CD4-positive, alpha-beta T cell treated with Interferon alpha-2 for 1 hour (primary cell): ENCODE results near the gene RADIL.
"Not testable (repeated sequence)": the region's sequence is repeated elsewhere in the genome, so short reads cannot be mapped to it uniquely, and the experiment has no call there.

Experiments
- DNase-seq, 2 donors: peaks; one replicate each; pipeline ENCODE4 v3.0.0-alpha.2; 2020 to 2022

Gene RADIL, protein sequence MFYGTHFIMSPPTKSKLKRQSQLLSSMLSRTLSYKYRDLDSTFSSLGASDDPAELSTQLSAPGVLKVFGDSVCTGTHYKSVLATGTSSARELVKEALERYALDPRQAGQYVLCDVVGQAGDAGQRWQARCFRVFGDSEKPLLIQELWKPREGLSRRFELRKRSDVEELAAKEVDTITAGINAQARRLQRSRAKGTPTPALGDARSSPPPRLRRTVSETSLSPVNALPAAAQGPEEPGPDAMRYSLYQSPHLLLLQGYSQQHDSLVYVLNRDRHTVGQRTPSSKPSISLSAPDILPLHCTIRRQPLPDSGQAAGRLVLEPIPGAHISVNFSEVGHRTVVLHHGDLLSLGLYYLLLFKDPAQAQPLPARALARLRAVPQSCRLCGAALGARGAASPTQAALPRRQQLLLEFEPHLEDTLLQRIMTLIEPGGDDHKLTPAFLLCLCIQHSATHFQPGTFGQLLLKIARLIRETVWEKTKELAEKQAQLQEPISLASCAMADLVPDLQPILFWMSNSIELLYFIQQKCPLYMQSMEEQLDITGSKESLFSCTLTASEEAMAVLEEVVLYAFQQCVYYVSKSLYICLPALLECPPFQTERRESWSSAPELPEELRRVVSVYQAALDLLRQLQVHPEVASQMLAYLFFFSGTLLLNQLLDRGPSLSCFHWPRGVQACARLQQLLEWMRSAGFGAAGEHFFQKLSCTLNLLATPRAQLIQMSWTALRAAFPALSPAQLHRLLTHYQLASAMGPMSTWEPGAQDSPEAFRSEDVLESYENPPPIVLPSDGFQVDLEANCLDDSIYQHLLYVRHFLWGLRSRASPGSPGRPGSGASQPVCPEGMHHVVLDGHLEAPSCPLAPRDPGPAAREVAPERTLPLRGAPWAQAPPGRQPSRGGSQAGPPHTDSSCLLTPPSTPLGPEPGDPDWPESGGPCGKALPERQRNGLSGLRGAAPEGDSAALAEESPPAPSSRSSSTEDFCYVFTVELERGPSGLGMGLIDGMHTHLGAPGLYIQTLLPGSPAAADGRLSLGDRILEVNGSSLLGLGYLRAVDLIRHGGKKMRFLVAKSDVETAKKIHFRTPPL

DNA sequence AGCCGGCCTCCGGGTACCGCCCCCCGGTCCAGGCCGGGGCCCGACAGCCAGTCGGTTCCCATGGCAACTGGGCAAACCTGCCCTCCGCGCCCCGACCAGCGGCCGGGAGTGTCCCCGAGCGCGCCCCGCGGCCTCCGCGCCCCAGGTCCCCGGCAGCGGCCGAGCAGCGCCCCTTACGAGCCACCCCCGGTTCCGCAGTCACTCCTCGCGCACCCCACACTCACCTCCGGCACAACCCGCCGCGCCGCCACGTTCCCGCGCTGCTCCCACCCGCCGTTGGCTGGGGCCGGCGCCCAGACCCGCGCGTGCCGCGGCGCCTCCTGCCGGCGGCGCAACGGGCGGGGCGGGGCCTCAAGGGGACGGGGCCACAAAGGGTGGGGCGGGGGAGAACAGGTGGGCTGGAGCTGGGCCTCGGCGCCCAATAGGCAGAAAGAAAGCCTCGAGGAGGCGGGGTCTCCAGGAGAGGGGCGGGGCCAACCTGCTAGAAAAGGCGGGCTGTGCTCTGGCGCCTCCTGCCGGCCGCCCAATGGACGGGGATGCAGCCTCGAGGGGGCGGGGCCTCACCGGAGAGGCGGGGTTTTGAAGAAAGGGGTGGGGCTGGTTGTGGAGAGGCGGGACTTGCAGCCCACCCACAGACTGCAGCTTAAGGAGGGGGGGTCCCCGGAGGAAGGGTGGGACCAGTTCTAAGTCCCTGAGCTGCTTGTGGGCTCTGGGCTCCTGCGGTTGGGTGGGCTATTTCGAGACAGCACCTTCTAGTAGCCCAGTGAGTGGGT, at the start of gene RADIL:
Gene RADIL, minus strand, starts transcription at position 345 of the 773 bp plus-strand sequence. CDS start 5,577 bp downstream, outside the sequence.
- peak; percentile 85 to 88 for DNase-seq

DNA sequence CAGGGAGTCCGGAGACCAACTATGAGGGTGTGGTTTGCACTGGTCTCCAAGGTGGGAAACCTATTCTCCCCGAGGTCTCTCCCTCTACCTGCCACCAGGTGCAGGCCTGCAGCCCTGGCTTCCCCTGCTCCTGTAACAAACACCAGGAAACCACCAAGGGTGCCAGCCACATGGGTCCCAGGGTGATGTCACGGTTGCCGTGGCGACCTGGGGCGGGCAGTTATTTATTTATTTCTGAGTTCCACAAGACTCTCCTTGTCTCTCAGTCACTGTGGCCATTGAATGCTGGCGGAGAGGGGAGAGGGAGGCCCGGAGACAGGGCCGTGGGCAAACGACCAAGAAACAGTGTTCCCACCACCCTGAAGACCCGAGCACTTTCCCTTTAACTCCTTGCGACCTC, 48.4 kb upstream of the RADIL start:
- no peak for DNase-seq

DNA sequence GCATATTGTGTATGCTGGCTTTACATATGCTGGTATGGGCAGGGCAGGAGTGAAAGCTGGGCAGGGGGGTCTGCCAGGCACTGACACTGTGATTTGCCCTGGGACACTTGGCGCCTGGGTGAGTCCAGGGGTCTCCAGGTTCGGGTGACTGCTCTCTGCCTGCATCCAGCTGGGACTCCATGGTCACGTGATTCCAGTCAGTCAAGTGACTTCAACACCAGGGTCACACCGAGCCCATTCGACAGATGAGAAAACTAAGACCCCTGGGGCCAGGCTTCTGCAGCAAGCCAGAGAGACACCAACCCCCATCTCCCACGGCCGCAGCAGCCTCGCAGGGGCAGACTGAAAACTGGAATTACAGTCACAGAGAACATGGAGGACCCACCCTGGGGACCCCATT, 45.5 kb upstream of the RADIL start:
- no peak for DNase-seq

DNA sequence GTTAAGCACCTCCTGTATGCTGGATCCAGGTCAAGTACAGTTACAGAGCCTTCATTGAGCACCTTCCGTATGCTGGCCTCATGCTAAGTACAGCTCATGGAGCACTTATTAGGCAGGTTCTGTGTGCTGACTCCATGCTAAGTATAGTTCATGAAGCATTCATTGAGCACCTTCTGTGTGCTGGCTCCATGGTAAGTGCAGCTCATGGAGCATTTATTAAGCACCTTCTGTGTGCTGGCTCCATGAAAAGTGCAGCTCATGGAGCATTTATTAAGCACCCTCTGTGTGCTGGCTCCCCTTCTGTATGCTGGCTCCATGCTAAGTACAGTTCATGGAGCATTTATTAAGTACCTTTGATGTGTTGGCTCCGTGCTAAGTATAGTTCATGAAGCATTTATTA, 44.9 kb upstream of the RADIL start:
- no peak for DNase-seq

DNA sequence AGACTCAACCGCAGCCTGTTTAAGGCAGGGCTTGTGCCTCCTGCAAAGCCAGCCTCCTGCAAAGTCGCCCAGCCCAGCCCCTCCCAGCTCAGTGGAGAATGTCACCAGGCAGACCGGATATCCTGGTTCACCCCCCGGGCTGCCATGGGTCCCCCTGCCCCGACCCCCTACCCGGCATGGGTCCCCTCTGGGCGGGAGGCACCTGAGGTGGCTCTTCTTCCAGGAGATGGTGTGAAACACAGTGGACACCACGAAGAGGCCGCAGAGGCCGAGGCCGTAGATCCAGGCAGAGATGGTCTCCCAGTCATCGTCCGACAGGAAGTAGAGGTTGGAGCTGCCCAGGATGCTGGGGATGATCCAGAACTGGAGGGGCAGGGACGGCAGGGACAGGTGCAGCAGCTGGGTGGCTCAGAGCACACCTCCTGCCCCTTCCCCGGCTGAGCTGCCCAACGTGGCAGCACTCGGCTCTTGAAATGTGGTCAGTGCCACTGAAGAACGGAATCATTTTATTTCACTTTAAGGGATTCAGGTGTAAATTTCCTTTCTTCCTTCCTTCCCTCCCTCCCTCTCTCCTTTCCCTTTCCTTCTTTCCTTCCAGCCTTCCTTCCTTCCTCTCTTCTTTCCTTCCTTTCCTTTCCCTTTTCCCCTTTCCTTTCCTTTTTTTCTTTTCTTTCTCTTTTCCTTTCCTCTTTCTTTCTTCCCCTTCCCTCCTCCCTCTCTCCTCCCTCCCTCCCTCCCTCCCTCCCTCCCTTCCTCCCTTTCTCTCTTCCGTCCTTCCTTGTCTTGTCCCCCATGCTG, 36.7 kb upstream of the RADIL start:
- no peak for DNase-seq

DNA sequence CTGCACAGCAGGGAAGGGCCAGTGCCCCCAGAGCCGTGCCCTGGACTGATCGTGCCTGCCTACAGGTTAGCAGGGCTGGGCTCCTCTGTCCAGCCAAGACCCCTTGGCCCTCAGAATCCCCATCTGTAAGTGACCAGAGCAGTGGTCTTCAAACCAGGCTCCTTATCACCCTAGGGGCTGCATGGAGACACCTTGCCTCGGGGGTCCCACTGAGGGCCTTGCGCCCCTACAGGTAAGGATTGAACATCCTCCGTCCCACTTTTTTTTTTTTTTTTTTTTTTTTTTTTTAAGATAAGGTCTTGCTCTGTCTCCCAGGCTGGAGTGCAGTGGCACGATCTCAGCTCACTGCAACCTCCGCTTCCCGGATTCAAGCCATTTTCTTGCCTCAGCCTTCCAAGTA, 32.6 kb upstream of the RADIL start:
- DNase-seq = no peak

DNA sequence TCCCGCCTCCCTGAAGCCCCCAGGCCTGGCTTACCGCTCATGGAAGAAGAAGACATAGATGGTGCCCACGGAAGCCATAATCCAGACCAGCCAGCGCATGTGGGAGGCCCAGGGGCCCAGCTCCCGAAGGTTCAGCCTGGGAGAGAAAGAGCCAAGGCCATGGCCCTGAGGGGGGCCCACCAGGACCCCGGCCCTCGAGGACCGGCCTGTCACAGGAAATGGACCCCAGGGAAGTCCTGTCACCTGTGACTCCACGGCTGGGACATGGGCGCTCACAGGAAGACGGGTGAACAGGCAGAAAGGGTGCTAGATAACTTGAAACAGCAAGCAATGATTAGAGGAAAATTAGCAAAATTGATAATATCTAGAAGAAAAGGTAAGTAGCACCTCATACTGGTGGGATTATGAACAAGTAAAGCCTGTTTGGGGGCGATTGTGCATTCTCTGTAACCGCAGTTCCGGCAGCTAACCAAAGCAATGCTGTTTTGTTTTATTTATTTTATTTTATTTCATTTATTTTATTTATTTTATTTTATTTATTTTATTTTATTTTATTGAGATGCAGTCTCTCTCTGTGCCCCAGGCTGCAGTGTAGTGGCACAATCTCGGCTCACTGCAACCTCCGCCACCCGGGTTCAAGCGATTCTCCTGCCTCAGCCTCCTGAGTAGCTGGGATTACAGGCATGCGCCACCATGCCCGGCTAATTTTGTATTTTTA, 27.8 kb upstream of the RADIL start:
- no peak for DNase-seq

DNA sequence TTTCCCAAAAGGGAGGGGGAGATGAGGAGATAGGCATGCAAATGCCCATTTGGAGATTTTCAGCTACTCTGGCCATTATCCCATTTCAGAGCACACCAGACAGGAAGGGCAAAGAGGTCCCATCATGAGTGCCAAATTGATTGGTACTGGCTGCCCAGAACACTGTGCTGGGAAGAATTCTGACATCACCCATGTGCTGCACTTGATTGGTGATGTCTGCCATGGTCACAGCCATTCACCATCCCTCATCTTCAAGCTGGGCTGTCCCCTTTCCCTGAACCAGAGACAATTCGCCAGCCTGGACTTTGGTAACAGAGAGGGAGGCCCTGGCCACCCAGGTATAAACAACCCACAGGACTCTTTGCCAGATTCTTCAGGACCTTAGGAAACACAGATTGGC, 23.2 kb upstream of the RADIL start:
- DNase-seq = no peak

DNA sequence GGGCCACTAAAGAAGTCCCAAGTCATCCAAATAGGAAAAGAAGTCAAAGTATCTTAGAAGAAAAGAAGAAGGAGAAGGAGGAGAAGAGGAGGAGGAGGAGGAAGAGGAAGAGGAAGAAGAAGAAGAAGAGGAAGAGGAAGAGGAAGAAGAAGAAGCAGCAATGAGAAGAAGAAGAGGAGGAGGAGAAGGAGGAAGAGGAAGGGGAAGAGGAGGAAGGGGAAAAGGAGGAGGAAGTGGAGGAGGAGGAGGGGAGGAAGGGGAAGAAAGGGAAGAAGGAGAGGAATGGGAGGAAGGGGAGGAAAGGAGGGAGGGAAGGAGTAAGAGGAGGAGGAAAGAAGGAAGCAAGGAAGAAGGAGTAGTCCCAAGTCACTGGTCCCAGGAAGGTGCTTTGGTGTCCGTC, 21.7 kb upstream of the RADIL start:
- DNase-seq = no peak

DNA sequence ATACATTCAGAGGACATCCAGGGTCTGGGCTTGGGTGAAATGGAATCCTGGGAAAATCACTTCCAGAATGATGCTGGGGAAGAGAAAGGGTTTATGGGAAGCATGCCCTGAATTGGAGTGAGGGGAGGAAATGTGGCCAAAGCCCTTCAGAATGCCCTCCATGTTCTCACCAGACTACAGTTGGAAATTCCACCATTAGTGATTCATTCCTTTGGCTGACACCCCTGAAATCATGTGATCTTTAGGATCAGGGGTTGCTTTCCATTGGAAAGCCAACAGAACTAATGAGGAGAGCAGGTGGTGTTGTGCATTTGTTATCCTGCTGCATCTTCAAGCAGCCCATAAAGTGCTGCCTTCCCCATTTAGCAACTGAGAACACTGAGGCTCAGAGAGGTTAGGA, 20.8 kb upstream of the RADIL start:
- DNase-seq = no peak

DNA sequence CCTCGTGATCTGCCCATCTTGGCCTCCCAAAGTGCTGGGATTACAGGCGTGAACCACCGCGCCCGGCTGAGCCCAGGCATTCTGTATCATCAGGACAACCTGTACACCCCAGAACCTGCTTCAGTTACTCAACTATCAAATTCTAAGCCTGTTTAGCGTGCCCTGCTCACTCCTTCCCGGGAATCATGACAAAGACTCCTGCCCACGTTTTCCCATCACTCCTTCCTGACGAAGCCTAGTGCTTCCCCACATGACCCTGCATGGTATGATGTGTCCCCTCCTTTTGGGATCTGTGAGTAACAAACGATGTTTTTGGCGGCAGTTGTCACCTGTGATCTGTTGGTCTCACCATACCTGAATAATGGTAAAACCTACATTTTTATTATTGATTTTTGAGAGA, 12.2 kb upstream of the RADIL start:
- DNase-seq = no peak

DNA sequence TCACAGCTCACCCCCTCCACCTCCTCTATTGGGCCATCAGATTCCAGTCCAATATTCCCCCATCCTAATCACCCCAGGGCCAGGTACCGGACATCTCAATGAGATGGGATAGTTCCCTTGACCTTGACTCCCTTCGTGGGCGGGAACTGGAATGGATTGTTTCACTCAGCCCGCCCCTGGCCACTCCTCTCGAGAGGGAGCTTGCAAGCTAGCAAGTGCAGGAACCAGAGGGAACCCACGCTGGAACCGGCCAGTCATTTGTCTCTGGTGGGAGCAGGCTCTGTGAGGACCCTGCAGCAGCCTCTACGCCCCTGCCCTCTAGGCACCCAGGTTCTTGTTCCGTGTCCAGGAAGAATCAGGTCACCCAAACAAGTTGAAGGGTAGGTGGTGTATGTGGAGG, 11.0 kb upstream of the RADIL start:
- no peak for DNase-seq

DNA sequence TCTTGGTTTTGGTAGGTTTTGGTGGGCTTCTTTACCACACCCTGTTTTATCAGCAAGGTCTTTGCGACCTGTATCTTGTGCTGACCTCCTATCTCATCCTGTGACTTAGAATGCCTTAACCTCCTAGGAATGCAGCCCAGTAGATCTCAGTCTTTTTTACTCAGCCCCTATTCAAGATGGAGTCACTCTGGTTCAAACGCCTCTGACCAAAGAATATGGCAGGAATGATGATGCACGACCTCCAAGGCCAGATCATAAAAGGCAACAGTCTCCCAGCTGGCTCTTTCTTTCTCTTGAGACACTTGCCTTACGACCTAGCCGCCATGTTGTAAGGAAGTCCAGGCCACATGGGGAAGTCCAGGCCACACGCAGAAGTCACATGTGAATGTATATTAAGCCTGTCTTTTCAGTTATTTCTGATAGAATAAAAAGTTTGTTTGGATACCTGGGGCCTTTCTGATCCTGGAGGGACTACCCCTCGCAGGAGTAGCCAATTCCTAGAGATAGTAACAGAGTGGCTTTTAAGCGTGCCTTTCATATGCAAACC, 10.5 kb upstream of the RADIL start:
- DNase-seq = no peak

DNA sequence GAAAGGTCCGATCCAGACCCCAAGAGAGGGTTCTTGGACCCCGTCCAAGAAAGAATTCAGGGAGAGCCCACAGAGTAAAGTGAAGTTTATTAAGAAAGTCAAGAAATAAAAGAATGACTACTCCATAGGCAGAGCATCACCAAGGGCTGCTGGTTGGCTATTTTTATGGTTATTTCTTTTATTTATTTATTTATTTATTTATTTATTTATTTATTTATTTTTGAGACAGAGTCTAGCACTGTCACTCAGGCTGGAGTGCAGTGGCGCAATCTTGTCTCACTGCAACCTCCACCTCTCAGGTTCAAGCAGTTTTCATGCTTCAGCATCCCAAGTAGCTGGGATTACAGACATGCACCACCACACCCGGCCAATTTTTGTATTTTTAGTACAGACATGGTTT, 9.7 kb upstream of the RADIL start:
- not testable (repeated sequence) for DNase-seq

DNA sequence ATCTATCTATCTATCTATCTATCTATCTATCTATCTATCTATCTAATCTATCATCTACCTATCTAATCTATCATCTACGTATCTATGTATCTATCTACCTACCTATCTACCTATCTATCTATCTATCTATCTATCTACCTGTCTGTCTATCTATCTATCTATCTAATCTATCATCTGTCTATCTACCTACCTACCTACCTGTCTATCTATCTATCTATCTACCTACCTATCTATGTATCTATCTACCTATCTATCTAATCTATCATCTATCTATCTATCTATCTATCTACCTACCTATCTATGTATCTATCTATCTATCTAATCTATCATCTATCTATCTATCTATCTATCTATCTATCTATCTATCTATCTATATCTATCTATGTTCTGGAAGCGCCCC, 8.0 kb upstream of the RADIL start:
- DNase-seq = not testable (repeated sequence)

DNA sequence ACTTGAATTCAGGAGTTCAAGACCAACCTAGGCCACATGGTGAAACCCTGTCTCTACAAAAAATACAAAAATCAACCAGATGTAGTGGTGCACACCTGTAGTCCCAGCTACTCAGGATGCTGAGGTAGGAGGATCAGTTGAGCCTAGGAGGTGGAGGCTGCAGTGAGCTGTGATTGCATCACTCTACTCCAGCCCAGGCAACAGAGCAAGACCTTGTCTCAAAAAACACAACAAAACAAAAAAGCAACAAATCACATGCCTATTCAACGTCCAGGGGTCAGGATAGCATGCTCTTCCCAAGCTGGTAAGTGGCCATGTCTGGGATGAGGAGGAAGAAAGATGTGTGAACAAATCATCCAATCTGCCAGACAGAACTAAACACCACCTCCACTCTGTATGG, 6.2 kb upstream of the RADIL start:
- DNase-seq = no peak

DNA sequence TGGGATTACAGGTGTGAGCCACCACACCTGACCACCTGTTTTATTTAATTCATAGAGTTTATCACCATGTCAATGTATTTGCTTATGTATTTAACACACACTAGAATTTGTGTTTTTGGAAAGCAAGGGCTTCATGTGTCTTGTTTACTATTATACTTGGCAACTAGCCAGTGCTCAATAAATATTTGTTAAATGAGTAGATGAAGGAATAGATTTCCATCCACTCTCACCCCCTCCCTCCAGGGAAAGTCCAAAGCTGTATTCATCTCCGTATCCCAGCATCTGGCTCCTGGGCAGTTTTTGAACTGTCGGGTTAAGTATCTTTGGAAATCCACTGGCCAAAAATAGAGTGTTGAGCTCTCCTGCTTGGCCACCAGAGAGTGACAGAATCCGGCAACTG, 4.6 kb upstream of the RADIL start:
- no peak for DNase-seq

DNA sequence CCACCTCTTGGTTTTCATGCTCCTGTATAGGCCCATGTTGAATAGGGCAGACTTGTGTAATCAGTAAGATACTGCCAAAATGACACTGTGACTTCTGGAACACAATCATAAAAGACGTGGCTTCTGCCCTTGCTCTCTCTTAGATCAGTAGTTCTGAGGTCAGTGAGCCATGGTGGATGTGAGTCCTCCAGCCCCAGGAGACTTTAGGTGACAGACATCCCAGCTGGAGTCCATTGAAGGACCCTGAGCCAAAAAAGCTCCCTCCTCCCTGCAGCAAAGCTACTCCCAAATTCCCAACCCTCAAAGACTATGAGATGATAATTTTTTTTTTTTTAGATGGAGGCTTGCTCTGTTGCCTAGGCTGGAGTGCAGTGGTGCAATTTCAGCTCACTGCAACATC, 3.2 kb upstream of the RADIL start:
- no peak for DNase-seq

DNA sequence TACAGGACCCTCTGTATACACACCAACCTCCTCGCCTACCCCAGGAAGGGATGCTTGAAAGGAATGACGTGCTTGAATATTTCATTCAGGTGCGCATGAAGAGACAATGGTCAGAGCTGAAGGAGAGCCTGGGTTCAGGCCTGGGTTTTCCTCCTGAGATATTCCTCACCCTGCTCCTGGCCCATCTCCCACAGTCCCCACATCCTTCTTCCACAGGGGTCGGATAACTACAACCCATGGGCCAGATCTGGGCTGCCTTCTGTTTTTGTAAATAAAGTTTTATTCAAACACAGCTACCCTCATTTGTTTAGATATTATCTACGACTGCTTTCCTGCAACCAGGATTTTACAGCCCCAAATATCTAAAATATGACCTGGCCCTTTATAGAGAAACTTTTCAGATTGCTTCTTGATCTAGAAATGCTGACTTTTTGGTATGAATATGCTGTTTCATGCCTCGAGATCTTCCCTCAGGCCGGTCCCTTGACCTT, 1.8 kb upstream of the RADIL start:
- no peak for DNase-seq

DNA sequence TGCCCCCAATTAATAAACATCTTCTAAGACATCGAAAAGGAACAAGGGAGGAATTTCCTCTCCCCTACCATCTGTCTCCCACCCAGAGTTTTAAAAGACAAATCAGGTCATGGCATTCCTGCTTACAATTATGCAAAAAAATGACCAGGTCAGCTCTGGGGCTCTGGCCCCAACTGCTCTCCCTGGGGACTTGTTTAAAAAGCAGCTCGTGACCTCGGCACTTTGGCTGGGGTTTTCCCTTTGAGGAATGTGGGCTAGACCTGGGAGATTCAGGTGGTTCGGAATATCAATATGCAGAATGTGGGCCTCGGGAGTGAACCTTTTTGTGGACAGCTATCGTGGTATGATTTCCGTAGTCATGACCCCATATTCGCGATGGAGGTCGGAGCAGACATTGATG, 648 bp upstream of the RADIL start:
- DNase-seq = no peak

DNA sequence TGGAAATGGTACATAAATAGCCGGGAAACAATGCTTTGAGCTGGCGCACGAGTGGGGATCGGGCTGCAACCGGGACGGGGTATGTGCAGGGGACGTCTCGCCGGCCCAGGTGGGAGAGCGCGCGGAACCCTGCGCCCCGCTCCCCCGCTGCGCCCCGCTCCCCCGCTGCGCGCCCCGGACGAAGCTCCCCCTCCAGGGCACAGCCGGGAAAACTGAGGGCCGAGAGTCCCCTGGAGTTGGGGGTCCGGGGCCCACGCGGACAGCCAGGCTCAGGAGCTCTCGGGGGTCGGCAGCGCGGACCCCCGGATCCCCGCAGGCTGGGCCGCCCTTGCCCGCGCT, 514 bp downstream of the RADIL start:
- DNase-seq = no peak
